ENCODE results near the gene USH2A. TPM values are rescaled to one million over a fixed set of nuclear protein-coding genes. Genes with fewer than 3 reads are reported as not detected.

The USH2A gene
- total RNA-seq, 1 donor from 2014 or later = not detected

- Histone ChIP-seq H3K9me3 (peaks cover 5% of the 10 kb centered on the region), H3K4me3 (no peak overlapping the region), H3K27me3 (ENCODE audit: low read depth) (no peaks in the 10 kb centered on the region), H3K4me1 (no peaks in the 10 kb centered on the region), H3K36me3 (peaks cover 48% of the 10 kb centered on the region), H3K27ac (no peak overlapping the region)
- ATAC-seq (no peak), DNase-seq (no peak)
- intact Hi-C loops (cut with DNase I) = no loop called here
- TF ChIP-seq CTCF (IDR thresholded peaks at IDR 0.05) = no peak
Measured at GRCh38 chr1:215581896-215582295, 841.4 kb downstream of the USH2A start.

All from lower lobe of right lung (tissue), 2 donors.